GM19239 (cell line): ENCODE data around the gene PRKAG1.

Experiments used
- DNase-seq: peaks from one replicate; pipeline ENCODE4 v3.0.0; 2011; ENCODE audit warnings: low spot score; ENCODE audit not compliant: insufficient read length
- FAIRE-seq: peaks from 2 replicates; lab custom pipeline; 2011; peaks lifted over from hg19 to GRCh38; lab: Jason Lieb, UNC

PRKAG1 gene

DNA sequence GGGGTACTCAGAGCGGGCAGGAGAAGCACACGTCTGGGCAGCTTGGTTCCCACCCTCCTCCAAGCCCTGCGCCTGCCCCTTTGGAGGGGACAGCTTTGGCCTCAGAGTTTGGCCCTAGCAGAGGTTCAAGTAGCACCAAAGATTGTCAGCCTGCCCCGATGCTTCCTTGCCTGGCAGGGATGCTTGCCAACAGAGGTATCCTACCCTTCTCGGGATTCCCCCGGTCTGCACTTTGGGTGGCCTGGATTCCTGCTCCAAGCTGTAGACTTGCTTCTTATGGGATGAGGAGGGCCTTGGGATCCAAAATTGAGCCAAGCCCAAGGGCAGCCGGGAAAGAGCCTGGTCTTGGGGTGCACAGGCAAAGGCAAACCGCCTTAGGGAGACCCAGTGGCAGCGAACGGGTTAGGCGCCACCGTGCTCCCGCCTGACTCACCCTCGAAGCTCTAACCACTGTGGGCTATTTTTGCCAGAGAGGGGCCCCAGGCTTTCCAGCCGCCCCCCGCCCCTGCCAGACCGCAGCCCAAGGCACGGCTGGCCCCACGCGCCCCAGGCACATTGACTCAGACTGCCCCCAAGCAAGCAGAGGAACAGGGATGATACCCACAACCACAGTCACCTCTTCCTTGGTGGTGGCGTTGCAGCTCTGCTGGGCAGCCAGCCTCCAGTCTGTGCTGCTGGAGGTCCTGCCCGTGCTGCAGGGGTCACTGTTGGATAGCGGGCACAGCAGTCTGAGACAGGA lies 46.2 kb downstream of the PRKAG1 start:
- FAIRE-seq (no peak), DNase-seq (no peak)

GRCh38 chr12:48970702-48971334 lies 47.8 kb downstream of the PRKAG1 start:
- DNase-seq: no peak
- FAIRE-seq: no peak

DNA sequence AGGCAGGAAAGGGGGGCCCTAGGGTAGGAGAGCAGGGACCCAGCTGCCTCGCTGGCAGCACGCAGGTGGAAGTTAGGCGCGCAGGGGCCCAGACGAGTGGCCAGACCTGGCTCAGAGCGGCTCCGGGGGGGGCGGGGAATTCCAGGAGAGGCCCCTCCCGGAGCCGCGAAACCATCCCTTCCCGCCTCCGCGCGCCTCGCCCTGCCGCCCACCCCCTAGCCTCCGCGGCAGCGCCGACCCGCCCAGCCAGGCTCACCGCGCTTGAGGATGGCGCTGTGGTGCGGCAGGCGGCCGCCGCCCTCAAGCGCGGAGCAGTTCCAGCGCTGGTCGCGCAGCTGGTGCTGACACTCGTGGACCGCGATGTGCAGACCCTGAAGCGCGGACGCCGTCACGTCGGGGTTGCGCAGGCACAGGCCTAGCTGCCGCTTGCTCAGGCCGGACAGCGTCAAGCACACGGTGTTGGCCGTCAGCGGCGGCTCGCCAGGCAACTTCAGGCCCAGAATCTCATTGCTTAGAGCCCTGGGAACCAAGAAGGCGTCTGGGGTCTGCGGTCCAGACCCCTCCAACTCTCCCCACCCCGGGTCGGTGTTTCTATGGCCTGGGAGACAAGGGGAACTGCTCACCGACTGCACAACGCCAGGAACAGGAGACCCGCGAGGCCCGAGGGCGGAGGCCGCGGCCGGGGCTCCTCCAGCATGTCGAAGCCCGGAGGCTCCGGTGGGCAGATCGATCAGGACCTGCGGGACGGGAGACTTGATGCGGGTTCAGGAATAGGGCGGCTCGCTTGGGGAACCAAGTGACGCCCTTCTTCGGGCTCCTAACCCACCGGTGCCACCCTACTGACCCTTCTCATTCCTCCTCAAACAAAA lies 48.5 kb downstream of the PRKAG1 start:
- no peak for FAIRE-seq
- DNase-seq: no peak

- DNase-seq: no peak
- FAIRE-seq: no peak
These were observed 49.3 kb downstream of the PRKAG1 start for GRCh38 chr12:48969160-48969771.

DNA sequence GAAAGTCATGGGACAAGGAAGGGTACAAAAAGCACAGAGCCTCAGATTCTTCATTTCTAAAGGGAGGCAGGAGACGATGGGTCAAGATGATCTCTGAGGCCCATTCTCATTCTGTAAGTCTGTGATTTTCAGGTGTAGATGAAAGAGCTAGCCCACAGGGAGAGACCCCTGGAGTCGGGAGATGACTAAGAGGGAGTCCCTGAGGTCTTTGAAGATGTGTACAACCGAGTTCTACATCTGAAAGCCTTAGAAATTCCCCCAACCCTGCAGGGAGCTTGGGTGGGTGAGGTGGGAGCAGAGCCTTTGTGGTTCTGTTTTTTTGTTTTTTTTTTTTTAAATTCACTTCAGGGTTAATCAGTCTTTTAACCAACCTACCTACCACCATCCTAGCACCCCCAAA lies 50.1 kb downstream of the PRKAG1 start:
- no peak for FAIRE-seq
- no peak for DNase-seq

- DNase-seq: no peak
These were observed 50.6 kb downstream of the PRKAG1 start for GRCh38 chr12:48967991-48968390.

DNA sequence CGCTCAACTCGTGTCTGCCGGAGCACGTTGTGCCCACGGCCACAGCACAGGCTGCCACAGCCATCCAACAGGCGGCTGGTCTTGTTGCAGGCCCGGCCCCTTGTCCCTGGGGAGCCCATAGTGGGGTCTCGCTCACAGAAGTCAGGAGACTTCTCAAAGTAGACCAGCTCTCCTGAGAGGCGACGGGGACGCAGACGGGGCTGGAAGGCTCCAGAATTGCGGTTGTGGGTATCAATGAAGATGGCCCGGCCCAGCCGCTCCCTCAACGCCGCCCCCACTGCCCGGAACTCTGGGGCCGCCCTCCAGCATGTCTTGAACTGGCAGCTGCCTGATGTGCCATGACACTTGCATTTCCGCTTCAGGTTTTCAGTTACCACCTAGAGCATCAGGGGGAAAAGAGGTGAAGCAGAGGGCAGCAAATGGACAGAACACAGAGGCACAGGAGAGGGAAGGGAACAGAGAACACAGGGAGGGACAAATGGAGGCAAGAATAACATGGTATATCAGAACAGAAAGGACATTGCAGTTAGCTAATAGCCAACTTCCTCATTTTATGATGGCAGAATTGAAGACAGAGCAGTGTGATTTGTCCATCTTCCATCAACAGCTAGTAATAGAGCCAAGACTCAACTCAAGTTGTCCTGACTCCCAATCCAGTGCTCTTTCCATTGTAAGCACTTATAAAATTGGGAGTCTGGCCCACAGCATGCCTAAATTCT lies 52.2 kb downstream of the PRKAG1 start:
- FAIRE-seq: no peak
- no peak for DNase-seq

More at GRCh38 chr12:48967991-48968390, 50.6 kb downstream of the PRKAG1 start:
- FAIRE-seq: no peak

GRCh38 chr12:48965298-48965838 lies 53.2 kb downstream of the PRKAG1 start:
- DNase-seq: no peak
- FAIRE-seq: no peak

DNA sequence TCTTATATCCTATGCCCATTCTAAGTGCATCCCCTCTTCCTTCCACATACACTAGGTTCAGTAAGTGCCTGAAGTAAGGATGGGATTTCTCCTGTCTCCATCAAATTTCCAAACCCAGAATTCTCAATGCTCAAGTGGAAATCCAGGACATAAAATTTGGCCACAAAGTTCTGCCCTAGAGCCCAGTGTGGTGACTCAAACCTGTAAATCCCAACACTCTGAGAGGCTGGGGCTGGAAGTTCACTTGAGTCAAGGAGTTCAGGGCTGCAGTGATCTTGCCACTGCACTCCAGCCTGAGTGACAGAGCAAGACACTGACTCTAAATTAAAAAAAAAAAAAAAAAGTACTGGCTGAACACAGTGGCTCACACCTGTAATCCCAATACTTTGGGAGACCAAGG lies 56.8 kb downstream of the PRKAG1 start:
- FAIRE-seq (no peak), DNase-seq (no peak)

GRCh38 chr12:48961331-48961730 lies 57.2 kb downstream of the PRKAG1 start:
- no peak for FAIRE-seq
- DNase-seq: no peak

DNA sequence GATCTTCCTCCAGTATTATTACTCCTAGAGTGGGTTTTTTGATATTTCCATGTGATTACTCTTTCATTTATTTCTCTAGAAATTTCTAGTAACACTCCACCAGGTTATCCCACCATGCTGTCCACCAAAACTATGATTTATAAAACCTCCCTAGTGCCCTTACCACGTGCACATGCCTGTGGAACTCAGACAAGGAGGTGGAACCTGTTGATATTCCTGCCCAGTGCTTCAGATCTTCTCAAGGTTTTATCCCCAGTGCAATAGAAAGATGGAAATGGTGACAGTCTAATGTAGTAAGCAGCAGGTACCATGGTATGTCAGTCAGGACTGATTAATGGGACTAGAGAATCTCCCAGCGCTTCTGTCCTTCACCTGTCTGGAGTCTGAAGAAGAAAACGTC lies 57.7 kb downstream of the PRKAG1 start:
- FAIRE-seq (no peak), DNase-seq (no peak)

GRCh38 chr12:48958049-48958388 lies 60.6 kb downstream of the PRKAG1 start:
- FAIRE-seq (no peak), DNase-seq (no peak)

DNA sequence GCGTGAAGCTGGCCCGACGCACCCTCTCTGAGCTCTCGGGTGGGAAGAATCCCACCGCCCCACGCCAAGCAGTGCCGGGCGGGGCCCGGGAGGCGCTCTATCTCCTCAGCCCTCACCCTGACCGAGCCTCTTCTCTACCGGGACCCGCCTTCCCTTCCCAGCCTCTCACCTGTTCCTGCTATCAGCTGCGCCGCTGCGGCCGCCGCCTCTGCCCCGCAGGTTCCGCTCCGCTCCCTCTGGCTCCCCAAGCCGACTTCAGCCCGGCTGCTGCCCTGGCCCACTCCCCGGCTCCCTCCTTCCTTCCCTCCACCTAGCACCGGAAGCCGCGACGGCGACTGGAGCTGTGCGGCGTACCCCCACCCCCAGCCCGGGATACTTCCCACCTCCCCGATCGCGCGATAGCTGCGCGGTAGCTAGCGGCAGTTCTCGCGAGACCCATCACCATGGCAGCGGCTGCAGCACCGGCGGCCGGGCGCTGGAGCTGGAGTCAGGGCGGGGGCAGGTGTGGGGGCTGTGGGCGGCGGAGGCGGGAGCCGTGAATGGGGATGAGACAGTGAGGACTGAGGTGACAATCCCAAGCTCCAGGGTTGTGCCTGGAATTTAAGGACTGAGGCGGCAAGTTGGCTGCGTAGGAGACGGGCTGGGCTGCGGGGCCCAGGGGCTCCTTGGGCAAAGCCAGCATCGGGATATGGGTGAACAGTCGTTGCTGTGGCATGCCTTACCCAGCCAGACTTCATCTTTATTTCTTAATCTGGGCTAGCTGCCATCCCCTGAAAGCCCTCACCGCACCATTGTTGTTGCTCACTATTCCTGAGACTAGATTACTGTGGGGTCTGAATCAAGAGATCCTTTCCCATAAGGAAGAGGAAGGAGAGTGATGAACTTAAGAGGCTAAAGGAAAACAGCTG lies 61.2 kb downstream of the PRKAG1 start, which contains the start of gene ARF3:
Gene ARF3, minus strand, starts transcription at position 347 of the 908 bp plus-strand sequence. CDS start 16,392 bp downstream, outside the sequence.
- peak; percentile 98 for DNase-seq
- peak; percentile 87 for FAIRE-seq

- DNase-seq (no peak), FAIRE-seq (peak; percentile 49)
These were observed 62.1 kb downstream of the PRKAG1 start for GRCh38 chr12:48956279-48957140.

- FAIRE-seq: no peak
These were observed 63.6 kb downstream of the PRKAG1 start for GRCh38 chr12:48954841-48955501.

DNA sequence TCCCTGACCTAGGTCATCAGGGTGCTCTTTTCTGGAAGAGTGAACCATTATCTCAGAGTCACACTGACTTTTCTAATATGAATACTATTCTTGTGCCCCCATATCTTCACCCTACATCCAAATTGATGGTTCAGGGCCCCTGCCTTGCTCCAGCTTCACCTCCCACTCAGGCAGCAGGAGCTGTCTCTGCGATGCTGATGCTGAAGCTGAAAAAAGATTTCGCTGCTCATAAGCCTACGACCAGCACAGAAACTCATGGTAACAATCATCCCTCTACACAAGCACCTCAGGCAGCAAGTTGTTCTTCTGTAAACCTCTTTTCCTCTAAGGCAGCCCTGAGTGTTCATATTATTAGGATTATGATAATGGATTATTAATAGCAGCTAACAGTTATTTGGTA lies 64.5 kb downstream of the PRKAG1 start:
- DNase-seq (no peak), FAIRE-seq (no peak)

More at GRCh38 chr12:48954841-48955501, 63.6 kb downstream of the PRKAG1 start:
- DNase-seq: no peak

DNA sequence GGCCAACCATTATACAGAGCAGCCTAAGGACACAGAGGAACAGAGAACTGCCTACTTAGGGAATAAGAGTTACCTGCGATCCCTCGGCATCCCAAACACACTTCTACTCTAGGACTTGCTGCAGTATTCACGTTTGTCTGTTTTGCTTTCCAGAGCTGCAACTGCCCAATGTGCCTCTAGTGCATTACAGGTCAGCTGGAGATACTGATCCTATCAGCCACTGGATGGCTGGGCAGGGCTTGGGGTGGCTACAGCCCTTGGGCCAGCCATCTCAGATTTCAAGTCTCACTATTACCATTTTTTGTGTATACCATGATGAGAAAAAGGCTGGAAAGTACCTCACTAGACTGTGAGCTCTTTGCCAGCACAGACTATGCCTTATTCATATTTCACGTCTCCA lies 65.9 kb downstream of the PRKAG1 start:
- DNase-seq (no peak), FAIRE-seq (no peak)
